Measurements from ENCODE around the gene HTR3C.

HTR3C gene

GRCh38 chr3:184081116-184081830 is 28.4 kb downstream of the HTR3C start:
- Histone ChIP-seq H3K79me2 (ENCODE audit: insufficient read depth, low read length) (no peaks in the 10 kb centered on the region), H3K9me2 (ENCODE audit: low read depth, low read length) (no peaks in the 10 kb centered on the region), H3K27me3 (ENCODE audit: insufficient read depth, low read length) (peaks cover 28% of the 10 kb centered on the region; the same call in 1 of the 2 replicates), H3K4me3 (ENCODE audit: low read depth, low read length, poor library complexity, severe bottlenecking) (no peak overlapping the region), H3K9ac (ENCODE audit: low read length) (no peak overlapping the region), H3K4me1 (ENCODE audit: insufficient read depth, low read length, severe bottlenecking) (no peaks in the 10 kb centered on the region), H4K20me1 (ENCODE audit: insufficient read depth, low read length) (no peaks in the 10 kb centered on the region), H2AFZ (ENCODE audit: low read length) (no peak overlapping the region), H3F3A (ENCODE audit: insufficient read depth, low read length) (no peaks in the 10 kb centered on the region), H3K27ac (ENCODE audit: low read depth, low read length, poor library complexity, severe bottlenecking) (no peak overlapping the region), H3K4me2 (ENCODE audit: low read length) (no peak overlapping the region), H3K9me3 (ENCODE audit: low read length) (peaks cover 10% of the 10 kb centered on the region; the same call in 1 of the 2 replicates), H3K36me3 (ENCODE audit: insufficient read depth, low read length) (no peaks in the 10 kb centered on the region)
- no peak for TF ChIP-seq CTCF (IDR thresholded peaks at IDR 0.05; ENCODE audit: low read length)
- TF ChIP-seq EZH2 (IDR thresholded peaks at IDR 0.05; ENCODE audit: borderline replicate concordance, low read length), result no peak

GRCh38 chr3:184082034-184082433 is 29.2 kb downstream of the HTR3C start:
- Histone ChIP-seq H3F3A (ENCODE audit: insufficient read depth, low read length) (no peaks in the 10 kb centered on the region), H4K20me1 (ENCODE audit: insufficient read depth, low read length) (no peaks in the 10 kb centered on the region), H3K9me2 (ENCODE audit: low read depth, low read length) (no peaks in the 10 kb centered on the region), H3K4me2 (ENCODE audit: low read length) (no peak overlapping the region), H3K36me3 (ENCODE audit: insufficient read depth, low read length) (no peaks in the 10 kb centered on the region), H3K79me2 (ENCODE audit: insufficient read depth, low read length) (no peaks in the 10 kb centered on the region), H2AFZ (ENCODE audit: low read length) (no peak overlapping the region), H3K27me3 (ENCODE audit: insufficient read depth, low read length) (peaks cover 28% of the 10 kb centered on the region; the same call in 1 of the 2 replicates), H3K9ac (ENCODE audit: low read length) (no peak overlapping the region), H3K4me3 (ENCODE audit: low read depth, low read length, poor library complexity, severe bottlenecking) (no peak overlapping the region), H3K9me3 (ENCODE audit: low read length) (peaks cover 10% of the 10 kb centered on the region; the same call in 1 of the 2 replicates), H3K27ac (ENCODE audit: low read depth, low read length, poor library complexity, severe bottlenecking) (no peak overlapping the region), H3K4me1 (ENCODE audit: insufficient read depth, low read length, severe bottlenecking) (no peaks in the 10 kb centered on the region)
- no peak for TF ChIP-seq EZH2 (IDR thresholded peaks at IDR 0.05; ENCODE audit: borderline replicate concordance, low read length)
- no peak for TF ChIP-seq CTCF (IDR thresholded peaks at IDR 0.05; ENCODE audit: low read length)

GRCh38 chr3:184082465-184082864 is 29.6 kb downstream of the HTR3C start:
- Histone ChIP-seq H3K27me3 (ENCODE audit: insufficient read depth, low read length) (peaks cover 25% of the 10 kb centered on the region; the same call in 1 of the 2 replicates), H3F3A (ENCODE audit: insufficient read depth, low read length) (no peaks in the 10 kb centered on the region)

More at GRCh38 chr3:184082465-184082864, 29.6 kb downstream of the HTR3C start:
- H3K4me3 ChIP-seq (ENCODE audit: low read depth, low read length, poor library complexity, severe bottlenecking), result no peak overlapping the region
- no peaks in the 10 kb centered on the region for H3K79me2 ChIP-seq (ENCODE audit: insufficient read depth, low read length)
- H3K4me2 ChIP-seq (ENCODE audit: low read length), result no peak overlapping the region
- H4K20me1 ChIP-seq (ENCODE audit: insufficient read depth, low read length), result no peaks in the 10 kb centered on the region
- no peaks in the 10 kb centered on the region for H3K9me2 ChIP-seq (ENCODE audit: low read depth, low read length)
- peaks cover 6% of the 10 kb centered on the region; the same call in 1 of the 2 replicates for H3K9me3 ChIP-seq (ENCODE audit: low read length)
- H3K36me3 ChIP-seq (ENCODE audit: insufficient read depth, low read length), result no peaks in the 10 kb centered on the region
- no peaks in the 10 kb centered on the region for H3K4me1 ChIP-seq (ENCODE audit: insufficient read depth, low read length, severe bottlenecking)
- TF ChIP-seq EZH2 (IDR thresholded peaks at IDR 0.05; ENCODE audit: borderline replicate concordance, low read length), result no peak
- no peak for TF ChIP-seq CTCF (IDR thresholded peaks at IDR 0.05; ENCODE audit: low read length)
- no peak overlapping the region for H2AFZ ChIP-seq (ENCODE audit: low read length)
- H3K9ac ChIP-seq (ENCODE audit: low read length), result no peak overlapping the region
- H3K27ac ChIP-seq (ENCODE audit: low read depth, low read length, poor library complexity, severe bottlenecking), result no peak overlapping the region

Data from OCI-LY1 (cell line).